GM21576 (cell line): Measurements from ENCODE around the gene DSC2.
"Not testable (repeated sequence)": the region's sequence is repeated elsewhere in the genome, so short reads cannot be mapped to it uniquely, and the experiment has no call there.

Experiments
- ATAC-seq: cut with Tn5 transposase; IDR thresholded peaks from one replicate; pipeline ENCODE4 v1.9.1; 2021; ENCODE audit warnings: mild to moderate bottlenecking, moderate library complexity; ENCODE audit not compliant: unreplicated experiment

The DSC2 gene

DNA sequence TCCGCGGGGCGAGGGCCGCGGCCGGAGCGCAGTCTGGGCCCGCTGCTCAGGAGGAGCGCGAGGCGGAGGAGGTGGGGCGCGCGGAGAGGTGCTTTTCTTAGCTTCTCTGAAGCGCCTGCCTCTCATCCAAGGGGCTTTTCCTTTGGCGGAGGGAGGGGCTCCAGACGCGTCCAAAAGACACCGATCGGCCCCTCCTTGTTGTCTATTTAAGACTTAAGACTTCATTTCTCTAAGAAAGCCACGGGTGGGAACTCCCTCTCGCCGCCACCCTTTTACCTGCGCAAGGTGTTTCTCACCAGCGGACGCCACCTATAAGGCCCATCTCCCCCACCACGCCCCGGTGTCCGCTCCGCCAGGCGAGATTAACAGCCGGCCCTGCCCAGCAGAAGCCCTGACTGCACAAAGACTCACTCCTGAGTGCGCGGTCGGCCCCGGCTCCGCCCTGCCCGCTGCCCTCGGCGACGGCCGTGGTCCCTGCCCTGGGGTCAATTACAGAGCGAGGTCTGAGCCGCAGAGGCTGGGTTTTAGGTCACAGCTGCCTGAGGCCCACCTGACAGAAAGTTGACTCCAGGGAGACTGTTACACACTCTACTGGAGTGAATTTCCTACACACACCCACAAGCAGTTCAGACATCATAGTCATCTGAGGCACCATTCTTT, at the start of gene DSC2:
DSC2 (minus strand) TSS at position 397 of the 660 bp plus-strand sequence. CDS start 450 bp downstream, outside the sequence.
- no peak for ATAC-seq

DNA sequence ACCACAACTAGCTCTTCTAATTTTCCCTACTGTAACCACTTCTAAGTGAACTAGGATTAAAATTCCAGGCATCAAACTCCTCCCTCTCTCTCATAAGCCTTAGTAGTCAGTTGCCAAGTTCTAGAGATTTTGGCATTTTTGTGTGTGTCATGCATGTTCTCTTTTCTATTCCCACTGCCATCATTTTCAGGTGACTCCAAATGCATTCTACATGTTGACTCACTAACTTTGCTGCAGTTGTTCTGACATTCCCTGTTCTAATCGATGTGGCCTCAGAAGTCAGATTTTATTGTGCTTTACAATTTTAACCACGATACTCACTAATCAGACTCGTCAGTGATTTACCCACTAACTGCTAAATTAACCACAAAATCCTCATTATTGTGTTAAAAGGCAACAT, 47.1 kb upstream of the DSC2 start:
- no peak for ATAC-seq

DNA sequence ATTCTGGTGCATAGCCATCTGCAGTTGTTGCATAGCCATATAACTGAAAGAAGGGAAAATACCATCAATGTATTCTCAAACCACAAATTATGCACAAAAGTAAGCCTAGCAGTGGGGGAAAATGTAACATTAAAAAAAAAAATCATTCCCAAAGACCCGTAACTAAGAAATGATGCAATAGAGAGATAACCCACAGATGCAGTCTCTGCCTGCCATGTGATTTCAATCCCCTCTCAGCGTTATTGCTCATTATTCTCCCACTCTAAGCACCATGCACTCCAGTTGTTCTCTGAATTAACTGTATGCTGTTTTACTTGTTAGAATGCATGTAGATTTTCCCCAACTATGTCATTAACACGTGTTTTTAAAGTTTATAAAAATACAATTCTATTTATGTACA, 46.4 kb upstream of the DSC2 start:
- no peak for ATAC-seq

DNA sequence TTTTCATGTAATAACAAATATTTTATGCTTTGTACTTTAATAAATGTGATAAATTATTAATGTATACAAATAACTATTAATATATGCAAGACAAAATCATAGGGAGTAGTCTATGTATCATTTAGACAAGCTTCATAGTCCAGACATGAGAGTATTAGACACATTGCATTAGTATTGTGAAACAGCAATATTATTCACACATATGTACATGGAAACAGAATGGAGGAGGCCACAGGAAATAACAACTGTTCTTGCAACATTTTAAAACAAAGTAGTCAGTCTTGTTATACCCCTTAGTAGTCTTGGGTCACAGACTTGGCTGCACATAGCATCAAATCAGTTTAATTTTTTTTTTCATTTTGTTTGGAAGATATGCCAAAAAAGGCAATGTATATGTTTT, 44.6 kb upstream of the DSC2 start:
- ATAC-seq = no peak

DNA sequence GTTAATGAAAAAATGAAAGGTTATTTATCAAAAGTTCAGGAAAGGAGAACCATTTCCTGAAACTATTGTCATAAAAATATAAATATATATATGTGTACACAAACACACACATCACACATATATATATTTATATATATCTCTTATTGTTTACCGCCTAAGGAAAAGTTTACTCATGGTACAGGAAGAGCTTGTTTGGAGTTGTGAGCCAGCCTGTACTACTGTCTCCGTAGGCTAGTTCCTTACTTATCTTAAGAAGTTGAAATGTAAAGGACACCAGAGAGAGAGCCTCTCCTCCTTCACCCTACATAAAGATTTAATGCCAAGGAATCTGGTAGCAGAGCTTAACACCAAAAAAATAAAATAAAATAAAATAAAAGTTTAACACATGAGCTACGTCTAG, 40.8 kb upstream of the DSC2 start:
- ATAC-seq = no peak

DNA sequence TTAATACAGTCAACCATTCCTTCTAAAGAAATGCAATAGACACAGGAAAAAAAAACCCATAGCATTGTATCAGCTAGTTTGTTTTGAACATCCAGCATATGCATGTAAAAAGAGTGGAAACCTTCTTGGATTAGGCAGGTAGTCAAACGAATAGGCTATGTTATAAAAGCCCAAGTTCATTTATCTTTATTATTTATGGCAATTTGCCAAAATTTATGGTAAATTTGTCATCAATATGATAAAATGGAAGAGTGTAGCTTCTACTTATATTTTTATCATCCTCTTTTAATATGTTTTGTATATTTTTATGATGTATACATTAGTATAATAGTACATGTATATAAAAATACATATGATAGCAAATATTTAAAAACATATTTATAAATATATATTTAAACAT, 36.5 kb upstream of the DSC2 start:
- no peak for ATAC-seq

DNA sequence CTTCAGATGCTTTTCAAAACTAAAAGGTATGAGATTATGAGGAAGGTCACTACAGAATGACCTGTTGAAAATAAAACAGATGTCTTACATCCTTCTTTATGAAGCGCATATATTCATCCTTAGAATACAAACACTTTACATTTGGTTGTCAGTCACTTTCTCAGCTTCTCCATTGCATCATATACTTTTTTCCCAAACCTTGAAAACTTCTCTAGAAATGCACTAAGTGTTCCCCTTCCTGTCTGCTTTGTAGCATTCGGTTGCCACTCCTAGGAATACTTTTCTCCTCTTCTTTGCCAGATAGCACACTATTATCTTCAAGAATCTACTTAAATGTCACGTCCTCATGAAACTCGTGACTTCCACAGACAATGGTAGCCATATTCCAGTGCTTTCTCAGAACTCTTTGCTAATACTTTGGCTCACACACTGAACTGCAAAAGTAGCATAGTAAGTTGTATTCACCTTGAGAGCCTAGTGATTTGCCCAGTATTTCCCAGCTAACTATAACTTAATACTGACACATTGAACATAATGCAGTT, 32.8 kb upstream of the DSC2 start:
- no peak for ATAC-seq

DNA sequence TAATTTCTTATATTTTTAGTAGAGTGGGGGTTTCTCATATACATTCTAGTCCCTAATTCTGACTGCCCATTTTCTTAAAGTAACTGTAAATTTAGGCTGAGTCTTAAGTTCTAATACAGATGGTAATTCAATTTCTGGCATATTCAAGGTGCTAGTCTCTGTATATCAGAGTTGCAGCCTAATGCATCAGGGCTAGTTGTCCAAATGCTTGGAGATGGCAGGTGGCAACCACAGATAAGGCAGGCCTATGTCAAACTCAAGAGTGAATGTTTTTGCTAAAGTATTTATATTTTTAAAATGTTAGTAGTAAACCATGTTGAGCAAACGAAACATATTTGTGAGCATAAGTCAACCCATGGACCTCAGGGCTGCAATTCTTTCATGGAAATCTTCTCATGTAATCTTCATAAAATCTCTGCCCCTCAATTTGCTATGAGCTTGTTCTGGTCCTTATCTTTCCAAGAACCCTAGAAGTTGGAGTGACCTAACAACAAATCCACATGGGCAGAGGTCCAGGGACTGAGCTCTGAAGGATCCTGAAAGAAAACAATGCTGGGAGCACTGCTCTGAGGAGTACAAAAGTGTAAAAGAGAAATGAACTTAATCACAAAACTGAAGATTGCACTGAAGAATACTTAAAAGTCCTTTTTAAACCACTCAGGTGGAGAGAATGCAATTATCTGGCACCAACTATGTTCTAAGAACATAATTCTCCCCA, 27.3 kb upstream of the DSC2 start:
- no peak for ATAC-seq

DNA sequence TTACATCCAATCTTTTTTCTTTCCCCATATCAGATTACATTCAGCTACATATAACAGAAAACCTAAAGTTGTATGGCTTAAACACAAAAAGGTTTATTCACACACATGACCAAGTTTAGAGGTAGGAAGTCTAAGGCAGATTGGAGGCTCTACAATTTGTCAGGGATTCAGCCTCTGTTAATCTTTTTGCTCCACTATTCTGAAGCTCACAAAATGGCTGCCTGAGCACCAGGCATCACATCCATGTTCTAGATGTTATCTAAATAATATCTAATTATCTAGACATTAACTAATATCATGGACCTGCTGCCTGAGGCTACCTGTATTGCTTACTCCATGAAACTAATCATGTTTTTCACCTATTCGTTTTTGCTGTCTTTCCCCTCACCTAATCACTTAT, 23.7 kb upstream of the DSC2 start:
- no peak for ATAC-seq

DNA sequence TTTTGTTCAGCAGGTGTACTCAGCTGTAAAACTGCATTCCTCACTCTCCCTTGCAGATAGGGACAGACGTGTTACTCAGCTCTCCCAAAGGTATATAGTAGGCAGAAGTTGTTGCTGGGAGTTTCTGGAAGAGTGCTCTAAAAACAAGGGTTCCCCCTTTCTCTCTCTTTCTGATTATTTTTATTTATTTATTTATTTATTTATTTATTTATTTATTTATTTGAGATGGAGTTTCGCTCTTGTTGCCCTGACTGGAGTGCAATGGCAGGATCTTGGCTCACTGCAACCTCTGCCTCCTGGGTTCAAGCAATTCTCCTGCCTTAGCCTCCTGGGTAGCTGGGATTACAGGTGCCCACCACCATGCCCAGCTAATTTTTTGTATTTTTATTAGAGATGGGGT, 20.9 kb upstream of the DSC2 start:
- not testable (repeated sequence) for ATAC-seq

DNA sequence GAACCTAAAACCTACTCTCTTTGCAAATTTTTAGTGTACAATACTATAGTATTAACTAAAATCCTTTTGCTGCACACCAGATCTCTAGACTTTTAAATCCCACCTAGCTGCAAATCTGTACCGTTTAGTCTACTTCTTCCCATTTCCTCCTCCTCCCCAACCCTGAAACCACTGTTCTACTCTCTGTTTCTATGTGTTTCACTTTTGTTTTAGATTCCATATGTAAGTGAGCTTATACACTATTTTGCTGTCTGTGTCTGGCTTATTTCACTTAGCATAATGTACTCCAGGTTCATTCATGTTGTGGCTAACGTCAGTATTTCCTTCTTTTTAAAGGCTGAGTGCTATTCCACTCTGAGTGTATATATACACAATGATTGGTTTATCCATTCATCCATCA, 18.4 kb upstream of the DSC2 start:
- no peak for ATAC-seq

DNA sequence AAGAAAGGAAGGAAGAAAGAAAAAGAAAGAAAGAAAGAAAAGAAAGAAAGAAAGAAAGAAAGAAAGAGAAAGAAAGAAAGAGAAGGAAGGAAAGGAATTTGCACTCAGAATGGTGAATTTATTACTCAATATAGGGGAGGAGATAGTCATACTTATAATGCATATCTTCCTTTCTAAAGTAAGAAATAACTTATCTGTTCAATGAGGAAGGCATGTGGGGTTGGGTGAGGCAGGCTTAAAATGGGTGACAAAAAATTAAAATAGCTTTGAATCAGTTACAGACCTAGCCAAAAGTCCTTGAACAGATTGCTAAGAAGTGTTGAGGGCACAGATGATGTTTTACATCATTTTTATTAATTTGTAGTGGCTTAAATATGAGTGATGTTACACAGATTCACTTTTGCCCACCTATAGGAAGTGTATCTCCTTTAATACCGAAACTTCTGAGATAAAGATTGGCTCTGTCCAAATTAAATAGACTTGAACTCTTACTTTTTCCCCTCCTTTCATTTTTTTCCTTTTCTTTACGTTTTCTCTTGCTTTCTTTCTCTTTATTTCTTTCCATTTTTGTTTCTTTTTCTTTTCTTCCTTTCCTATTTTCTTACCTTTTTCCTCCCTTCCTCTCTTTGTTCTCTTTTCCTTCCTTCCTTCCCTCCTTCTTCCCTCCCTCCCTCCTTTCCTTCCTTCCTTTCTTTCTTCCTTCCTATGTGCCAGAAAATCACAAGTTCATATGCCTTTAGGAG, 14.8 kb upstream of the DSC2 start:
- no peak for ATAC-seq

DNA sequence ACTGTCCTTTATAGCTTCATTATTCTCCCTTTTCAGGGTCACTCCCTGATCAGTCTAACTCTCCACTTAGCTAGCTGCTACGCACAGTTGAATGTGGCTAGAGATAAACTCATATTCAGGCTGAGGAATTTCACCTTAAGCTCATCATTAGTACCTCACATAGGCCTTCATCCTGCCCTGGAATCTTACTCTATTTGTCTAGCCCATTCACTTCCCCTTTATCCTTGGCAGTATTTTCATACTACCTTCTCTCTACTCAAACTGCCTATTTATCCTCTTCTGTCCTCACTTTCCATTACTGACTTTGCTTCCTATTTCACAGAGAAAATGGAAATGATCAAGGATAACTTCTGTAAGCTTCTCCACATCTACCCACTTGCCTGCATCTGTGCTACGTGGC, 10.6 kb upstream of the DSC2 start:
- no peak for ATAC-seq

DNA sequence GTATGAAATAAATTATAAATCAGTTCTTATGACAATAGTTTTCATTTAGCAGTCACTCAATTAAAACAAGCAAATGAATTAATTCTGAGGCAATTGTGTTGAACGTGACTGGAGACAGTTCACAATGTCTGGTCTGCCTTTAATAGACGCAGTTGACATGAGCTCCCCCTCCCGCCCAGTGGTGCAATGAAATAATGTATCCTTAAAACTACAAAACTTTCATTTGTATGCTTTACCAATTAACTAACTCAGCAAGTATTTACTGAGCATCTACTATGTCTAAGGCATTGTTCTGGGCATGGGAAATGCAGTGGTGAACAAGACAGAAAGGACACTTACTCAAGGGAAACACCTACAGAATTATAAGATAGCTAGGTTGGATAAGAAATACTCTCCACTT, 3.5 kb upstream of the DSC2 start:
- ATAC-seq = no peak

DNA sequence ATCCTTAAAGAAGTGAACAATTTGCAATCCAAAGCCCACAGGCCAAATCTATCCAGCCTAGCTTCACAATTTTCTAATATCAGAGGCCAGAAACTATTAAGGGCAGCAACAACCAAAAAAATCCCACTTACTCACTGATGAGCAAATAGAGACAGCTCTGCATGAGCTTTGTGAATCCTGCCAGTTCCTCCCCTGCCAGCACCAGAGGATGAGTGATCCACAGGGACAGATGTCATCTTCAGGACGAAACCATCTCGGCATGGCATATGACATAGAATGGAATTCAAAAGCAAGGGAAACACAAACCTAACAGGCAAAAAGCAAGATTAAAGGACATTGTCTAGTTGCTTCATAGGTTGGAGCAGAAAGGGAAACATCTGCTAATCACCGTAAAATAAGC, 2.2 kb upstream of the DSC2 start:
- ATAC-seq = no peak

DNA sequence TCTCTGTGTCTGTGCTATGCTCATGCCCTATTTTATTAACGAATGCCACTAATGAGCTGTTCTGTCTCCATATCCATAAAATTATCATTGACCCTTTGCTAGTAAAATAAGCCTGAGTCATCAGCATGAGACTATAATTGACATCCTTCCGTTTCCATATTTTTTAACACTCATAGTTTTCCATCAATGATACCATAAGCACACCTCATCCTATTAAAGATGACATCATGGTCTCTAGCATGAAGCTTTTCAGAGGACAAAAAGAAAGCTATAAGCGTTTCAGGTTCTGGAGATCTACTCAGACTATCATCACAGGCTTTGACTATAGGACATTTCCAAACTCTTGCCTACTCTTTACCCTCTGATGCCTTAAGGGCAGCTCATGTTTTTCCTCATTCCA, 1.2 kb upstream of the DSC2 start:
- no peak for ATAC-seq

DNA sequence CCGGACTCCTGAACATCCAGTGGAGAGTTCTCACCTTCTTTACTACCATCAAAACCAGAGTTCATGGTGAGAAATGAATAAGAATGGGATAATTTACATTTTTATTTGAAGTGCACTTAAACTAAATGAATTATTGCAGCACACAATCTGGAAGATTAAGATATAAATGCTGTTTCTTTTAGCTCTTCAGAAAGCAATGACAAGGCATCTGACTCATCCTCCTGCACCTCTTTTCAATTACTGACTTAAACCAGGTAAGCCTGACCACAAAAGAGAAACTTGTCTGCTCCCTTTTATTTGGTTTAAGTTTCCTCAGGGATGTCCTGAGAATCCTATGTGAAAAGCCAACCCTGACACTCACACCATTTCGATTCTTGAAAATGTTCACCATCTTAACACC, 720 bp upstream of the DSC2 start:
- no peak for ATAC-seq

DNA sequence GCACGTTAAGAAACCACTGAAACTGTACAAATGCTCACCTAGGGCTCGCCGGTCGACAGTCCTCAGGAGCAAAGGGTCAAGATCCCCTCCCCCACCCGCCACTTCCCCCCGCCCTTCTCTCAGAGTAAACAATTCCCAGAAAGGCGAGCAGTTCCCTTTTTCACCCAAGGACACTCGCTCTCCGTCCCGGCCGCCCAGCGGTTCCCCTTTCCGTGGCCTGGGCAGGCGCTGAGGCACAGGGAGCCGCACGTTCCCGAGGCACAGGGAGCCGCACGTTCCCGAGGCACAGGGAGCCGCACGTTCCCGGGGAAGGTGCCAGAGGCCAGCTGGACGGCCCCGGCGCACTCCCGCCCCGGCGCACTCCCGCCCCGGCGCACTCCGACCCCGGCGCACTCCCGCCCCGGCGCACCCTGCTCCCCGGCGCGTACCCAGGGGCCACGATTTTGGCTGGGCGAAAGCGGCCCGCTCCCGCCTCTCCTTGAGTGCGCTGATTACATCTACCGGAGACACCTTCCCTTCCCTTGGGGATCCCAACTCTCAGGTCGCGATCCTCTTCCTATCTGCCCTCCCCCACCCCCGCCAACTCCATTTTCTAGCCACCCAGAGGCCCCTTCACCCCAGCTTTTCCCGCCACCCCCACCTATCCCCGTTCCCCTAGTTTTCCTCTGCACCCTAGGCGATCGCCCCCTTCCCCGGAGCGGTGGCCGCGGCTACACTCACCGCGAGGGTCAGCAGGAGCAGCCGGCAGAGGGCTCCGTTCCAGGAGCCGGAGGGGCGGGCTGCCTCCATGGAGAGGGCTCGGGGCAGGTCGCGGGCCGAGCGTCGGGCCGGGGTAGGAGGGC, 817 bp downstream of the DSC2 start:
- ATAC-seq = no peak

DNA sequence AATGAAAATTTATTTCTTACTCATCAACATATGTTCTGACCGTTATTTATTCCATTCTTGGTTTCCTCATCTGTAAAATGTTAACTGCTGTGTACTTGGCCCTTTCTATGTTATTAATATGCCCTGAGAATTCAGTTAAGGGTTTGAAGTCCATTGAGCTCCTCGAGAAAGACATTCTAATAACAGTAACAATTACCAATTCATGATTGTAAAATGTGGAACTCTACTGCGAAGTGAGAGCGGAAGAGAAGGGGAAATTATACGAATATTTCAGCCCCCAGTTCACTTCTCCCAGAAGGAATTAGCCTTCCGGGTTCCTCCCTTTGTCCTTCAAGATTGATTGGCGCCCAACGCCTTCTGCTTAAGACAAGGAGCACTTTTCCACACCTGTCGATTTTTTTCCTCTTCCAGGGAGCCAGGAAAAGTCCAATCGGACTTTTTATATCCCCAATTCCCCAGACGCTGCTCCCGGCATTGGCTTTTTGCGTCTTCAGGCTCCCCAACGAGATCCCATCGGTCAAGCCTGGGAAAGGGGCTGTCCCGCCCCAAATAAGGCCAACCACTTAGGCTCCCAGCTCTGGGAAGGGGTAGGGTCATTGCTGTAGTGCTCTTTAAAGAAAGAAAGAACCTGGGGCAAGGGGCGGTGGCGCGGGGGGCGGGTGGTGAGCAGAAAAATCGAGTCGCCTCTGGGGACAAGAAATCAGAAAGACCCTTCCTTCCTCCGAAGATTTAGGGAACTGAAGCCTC, 1.6 kb downstream of the DSC2 start:
- no peak for ATAC-seq
